HEK293 (cell line): Measurements from ENCODE around the gene SPOCK1.

Experiments used
- CTCF ChIA-PET: fragments of 350-600 bp; formaldehyde crosslinking; extraction: SDS; loops from one replicate; lab custom pipeline; 2021; ENCODE audit warnings: antibody characterized with exemption; lab: Yijun Ruan, JAX
- POLR2A ChIA-PET: fragments of 300-600 bp; formaldehyde crosslinking; extraction: SDS; loops from one replicate; lab custom pipeline; 2020; ENCODE audit warnings: antibody characterized with exemption, inconsistent platforms; lab: Yijun Ruan, JAX
- H3K27ac ChIP-seq: fragments of 200-500 bp; sonication (Bioruptor generic); 2 replicates; pipeline ENCODE4 v1.5.1; 2014; ENCODE audit warnings: low read depth, low read length, control low read depth, inconsistent platforms; ENCODE audit errors: extremely low read depth
- H3K36me3 ChIP-seq, 2 experiments: fragments of 200-500 bp in 1 of 2; sonication (Bioruptor generic) in 1 of 2; 1 replicate in 1 of 2; 2 replicates in 1 of 2; pipeline ENCODE4 v1.5.1; 2014 to 2017; ENCODE audit warnings: inconsistent platforms in 2 of 2, low read length in 2 of 2; ENCODE audit not compliant: control insufficient read depth in 2 of 2, insufficient read depth in 1 of 2
- H3K4me1 ChIP-seq: fragments of 200-500 bp; sonication (Bioruptor generic); 2 replicates; pipeline ENCODE4 v1.5.1; 2014; ENCODE audit warnings: mild to moderate bottlenecking, low read length, inconsistent platforms; ENCODE audit not compliant: control insufficient read depth, insufficient read depth
- H3K4me3 ChIP-seq: 2 replicates; pipeline ENCODE4 v1.5.1; 2011; ENCODE audit warnings: low read depth, mild to moderate bottlenecking, control low read depth, low read length, moderate library complexity
- H3K9me3 ChIP-seq: fragments of 200-500 bp; sonication (Bioruptor generic); 2 replicates; pipeline ENCODE4 v1.5.1; 2014; ENCODE audit warnings: low read depth, low read length, inconsistent platforms; ENCODE audit not compliant: control insufficient read depth, insufficient read depth
- BCL6B ChIP-seq: fragments of 450-650 bp; formaldehyde crosslinking; IDR thresholded peaks from 2 replicates; pipeline ENCODE4 v1.5.1; 2017; ENCODE audit warnings: missing biosample characterization, missing genetic modification characterization
- CTCF ChIP-seq: fragments of 450-650 bp; formaldehyde crosslinking; IDR thresholded peaks from 2 replicates; pipeline ENCODE4 v1.5.1; 2016; ENCODE audit warnings: missing biosample characterization, missing genetic modification characterization
- ELK4 ChIP-seq: IDR thresholded peaks from 2 replicates; pipeline ENCODE4 v1.6.1; 2011; ENCODE audit warnings: mild to moderate bottlenecking, low read depth, low read length, borderline replicate concordance
- GLI4 ChIP-seq: fragments of 450-650 bp; formaldehyde crosslinking; IDR thresholded peaks from 2 replicates; pipeline ENCODE4 v1.5.1; 2016; ENCODE audit warnings: missing biosample characterization, missing genetic modification characterization
- KLF9 ChIP-seq: fragments of 450-650 bp; formaldehyde crosslinking; IDR thresholded peaks from 2 replicates; pipeline ENCODE4 v1.5.1; 2016; ENCODE audit warnings: missing biosample characterization, missing genetic modification characterization, low read depth
- RBAK ChIP-seq: fragments of 450-650 bp; formaldehyde crosslinking; IDR thresholded peaks from 2 replicates; pipeline ENCODE4 v1.5.1; 2016; ENCODE audit warnings: missing biosample characterization, missing genetic modification characterization
- TSHZ1 ChIP-seq: fragments of 450-650 bp; formaldehyde crosslinking; IDR thresholded peaks from 2 replicates; pipeline ENCODE4 v1.5.1; 2016; ENCODE audit warnings: missing biosample characterization, missing genetic modification characterization, borderline replicate concordance
- ZBTB48 ChIP-seq: fragments of 450-650 bp; formaldehyde crosslinking; IDR thresholded peaks from 2 replicates; pipeline ENCODE4 v1.5.1; 2016; ENCODE audit warnings: missing biosample characterization, missing genetic modification characterization
- ZFP3 ChIP-seq: fragments of 450-650 bp; formaldehyde crosslinking; IDR thresholded peaks from 2 replicates; pipeline ENCODE4 v1.5.1; 2016; ENCODE audit warnings: low read depth, missing biosample characterization, missing genetic modification characterization
- ZNF138 ChIP-seq: fragments of 450-650 bp; formaldehyde crosslinking; IDR thresholded peaks from 2 replicates; pipeline ENCODE4 v1.5.1; 2016; ENCODE audit warnings: missing biosample characterization, missing genetic modification characterization, borderline replicate concordance
- ZNF221 ChIP-seq: fragments of 450-650 bp; formaldehyde crosslinking; IDR thresholded peaks from 2 replicates; pipeline ENCODE4 v1.5.1; 2017; ENCODE audit warnings: missing biosample characterization, missing genetic modification characterization, borderline replicate concordance
- ZNF23 ChIP-seq: fragments of 450-650 bp; formaldehyde crosslinking; IDR thresholded peaks from 2 replicates; pipeline ENCODE4 v1.5.1; 2016; ENCODE audit warnings: missing biosample characterization, missing genetic modification characterization, borderline replicate concordance
- ZNF24 ChIP-seq: fragments of 450-650 bp; formaldehyde crosslinking; IDR thresholded peaks from 2 replicates; pipeline ENCODE4 v1.5.1; 2016; ENCODE audit warnings: missing biosample characterization, missing genetic modification characterization
- ZNF366 ChIP-seq: fragments of 450-650 bp; formaldehyde crosslinking; conservative IDR thresholded peaks from 2 replicates; pipeline ENCODE4 v1.5.1; 2016; ENCODE audit warnings: missing biosample characterization, missing genetic modification characterization
- ZNF37A ChIP-seq: fragments of 450-650 bp; IDR thresholded peaks from 2 replicates; pipeline ENCODE4 v1.5.1; 2018; ENCODE audit warnings: missing biosample characterization, missing genetic modification characterization
- ZNF501 ChIP-seq: fragments of 450-650 bp; formaldehyde crosslinking; IDR thresholded peaks from 2 replicates; pipeline ENCODE4 v1.5.1; 2016; ENCODE audit warnings: missing biosample characterization, missing genetic modification characterization
- ZNF529 ChIP-seq: fragments of 450-650 bp; formaldehyde crosslinking; IDR thresholded peaks from 2 replicates; pipeline ENCODE4 v1.5.1; 2017; ENCODE audit warnings: missing genetic modification characterization, missing biosample characterization; ENCODE audit not compliant: insufficient replicate concordance
- ZNF548 ChIP-seq: fragments of 450-650 bp; formaldehyde crosslinking; IDR thresholded peaks from 2 replicates; pipeline ENCODE4 v1.5.1; 2016; ENCODE audit warnings: missing biosample characterization, missing genetic modification characterization
- ZNF580 ChIP-seq: fragments of 450-650 bp; formaldehyde crosslinking; IDR thresholded peaks from 2 replicates; pipeline ENCODE4 v1.5.1; 2016; ENCODE audit warnings: missing biosample characterization, missing genetic modification characterization
- ZNF600 ChIP-seq: fragments of 450-650 bp; formaldehyde crosslinking; IDR thresholded peaks from 2 replicates; pipeline ENCODE4 v1.5.1; 2016; ENCODE audit warnings: missing biosample characterization, missing genetic modification characterization
- ZNF623 ChIP-seq: fragments of 450-650 bp; formaldehyde crosslinking; IDR thresholded peaks from 2 replicates; pipeline ENCODE4 v1.5.1; 2016; ENCODE audit warnings: missing biosample characterization, missing genetic modification characterization
- ZNF626 ChIP-seq: fragments of 450-650 bp; sonication (Bioruptor Pico); formaldehyde crosslinking; IDR thresholded peaks from 2 replicates; pipeline ENCODE4 v1.5.1; 2018; ENCODE audit warnings: missing biosample characterization, missing genetic modification characterization, inconsistent platforms
- ZNF664 ChIP-seq: fragments of 450-650 bp; formaldehyde crosslinking; IDR thresholded peaks from 2 replicates; pipeline ENCODE4 v1.5.1; 2016; ENCODE audit warnings: missing biosample characterization, missing genetic modification characterization
- ZNF776 ChIP-seq: fragments of 450-650 bp; formaldehyde crosslinking; IDR thresholded peaks from 2 replicates; pipeline ENCODE4 v1.5.0; 2017; ENCODE audit warnings: missing biosample characterization, missing genetic modification characterization, borderline replicate concordance
- ZNF785 ChIP-seq: fragments of 450-650 bp; formaldehyde crosslinking; IDR thresholded peaks from 2 replicates; pipeline ENCODE4 v1.5.1; 2016; ENCODE audit warnings: missing biosample characterization, missing genetic modification characterization
- ZSCAN30 ChIP-seq: fragments of 450-650 bp; IDR thresholded peaks from 2 replicates; pipeline ENCODE4 v1.5.1; 2018; ENCODE audit warnings: missing biosample characterization, mild to moderate bottlenecking, missing genetic modification characterization, moderate library complexity

SPOCK1 gene

GRCh38 chr5:137096149-137097103, 402.7 kb downstream of the SPOCK1 start:
- no peak overlapping the region for H3K27ac ChIP-seq
- H3K4me3 ChIP-seq = no peak overlapping the region
- TF ChIP-seq ZNF626 (tag by site-specific recombination) = no peak
- no peak for TF ChIP-seq ZNF600 (tag by site-specific recombination)
- no peak for TF ChIP-seq ZNF664 (tag by site-specific recombination)
- TF ChIP-seq BCL6B (tag by site-specific recombination) = no peak
- no peak for TF ChIP-seq ZNF138 (tag by site-specific recombination)
- TF ChIP-seq TSHZ1 (tag by site-specific recombination) = no peak
- no peak for TF ChIP-seq ZFP3
- no peak for TF ChIP-seq ZNF24 (tag by site-specific recombination)
- no peak for TF ChIP-seq ZSCAN30
- TF ChIP-seq ELK4 = no peak
- no peaks in the 10 kb centered on the region for H3K9me3 ChIP-seq
- ChIA-PET POLR2A (no interaction called here), CTCF (interaction anchor here (0.5 kb wide), 1 partner anchor 10 kb away, joined by 3 read pairs; no protein-coding TSS in a partner anchor)
- peaks cover 6% of the 10 kb centered on the region for H3K4me1 ChIP-seq
- no peaks in the 10 kb centered on the region for H3K36me3 ChIP-seq

GRCh38 chr5:137095597-137095996, 403.5 kb downstream of the SPOCK1 start:
- no peak for TF ChIP-seq ZNF776 (tag by site-specific recombination)
- TF ChIP-seq RBAK (tag by site-specific recombination) = no peak
- no peak for TF ChIP-seq ZNF37A (tag by site-specific recombination)
- no peak for TF ChIP-seq ZBTB48 (tag by site-specific recombination)
- no peak for TF ChIP-seq ZNF221 (tag by site-specific recombination)
- no peak for TF ChIP-seq ZNF366
- no peak for TF ChIP-seq ZNF623 (tag by site-specific recombination)
- no peak for TF ChIP-seq ZNF529
- no peak for TF ChIP-seq ZNF548 (tag by site-specific recombination)
- TF ChIP-seq KLF9 (tag by site-specific recombination) = no peak
- no peak for TF ChIP-seq ZNF580 (tag by site-specific recombination)
- TF ChIP-seq ZNF23 (tag by site-specific recombination) = no peak
- no peak for TF ChIP-seq ZNF785 (tag by site-specific recombination)
- TF ChIP-seq CTCF (tag by site-specific recombination) = no peak
- no peak for TF ChIP-seq ZNF501
- no peak for TF ChIP-seq GLI4 (tag by site-specific recombination)
- no peaks in the 10 kb centered on the region for H3K9me3 ChIP-seq
- H3K4me1 ChIP-seq = peaks cover 13% of the 10 kb centered on the region
- H3K36me3 ChIP-seq = no peaks in the 10 kb centered on the region
- POLR2A ChIA-PET = no interaction called here
- CTCF ChIA-PET = interaction anchor here (0.5 to 1.0 kb wide), 2 partner anchors 9 to 20 kb away, joined by 3 read pairs; no protein-coding TSS in a partner anchor
- H3K27ac ChIP-seq = no peak overlapping the region
- no peak overlapping the region for H3K4me3 ChIP-seq
